Smooth muscle cell (in vitro differentiated cells): ENCODE measurements around the gene NXT1. TPM values are rescaled to one million over a fixed set of nuclear protein-coding genes. Genes with fewer than 3 reads are reported as not detected.
A peak's percentile ranks its signal among the peaks of the same experiment; 100 is the strongest.

Experiments
- DNase-seq: peaks from one replicate; lab custom pipeline; 2025; ENCODE audit not compliant: unreplicated experiment; lab: John Stamatoyannopoulos, UW
- H2AFZ ChIP-seq: fragments of 200-600 bp; sonication (generic); 2 replicates; pipeline ENCODE4 v1.6.0; 2016; ENCODE audit warnings: antibody characterized with exemption, low read depth, mild to moderate bottlenecking
- H3F3A ChIP-seq: fragments of 200-600 bp; sonication (generic); 2 replicates; pipeline ENCODE4 v1.6.0; 2017; ENCODE audit warnings: antibody characterized with exemption, low read depth
- H3K27ac ChIP-seq: fragments of 200-600 bp; sonication (generic); 2 replicates; pipeline ENCODE4 v1.5.1; 2016; ENCODE audit warnings: low read depth, mild to moderate bottlenecking
- H3K27me3 ChIP-seq: fragments of 200-600 bp; sonication (generic); 2 replicates; pipeline ENCODE4 v1.6.1; 2016; ENCODE audit warnings: low read depth, mild to moderate bottlenecking
- H3K36me3 ChIP-seq: fragments of 200-600 bp; sonication (generic); 2 replicates; pipeline ENCODE4 v1.5.1; 2016; ENCODE audit warnings: low read depth
- H3K4me1 ChIP-seq: fragments of 200-600 bp; sonication (generic); 2 replicates; pipeline ENCODE4 v1.5.1; 2016; ENCODE audit warnings: low read depth
- H3K4me2 ChIP-seq: fragments of 200-600 bp; sonication (generic); 2 replicates; pipeline ENCODE4 v1.6.0; 2016; ENCODE audit warnings: mild to moderate bottlenecking
- H3K4me3 ChIP-seq: fragments of 200-600 bp; sonication (generic); 2 replicates; pipeline ENCODE4 v1.5.1; 2016; ENCODE audit warnings: mild to moderate bottlenecking
- H3K79me2 ChIP-seq: fragments of 200-600 bp; sonication (generic); 2 replicates; pipeline ENCODE4 v1.6.0; 2016; ENCODE audit warnings: low read depth, mild to moderate bottlenecking
- H3K9ac ChIP-seq: fragments of 200-600 bp; sonication (generic); 2 replicates; pipeline ENCODE4 v1.6.0; 2016; ENCODE audit warnings: low read depth
- H3K9me3 ChIP-seq: fragments of 200-600 bp; sonication (generic); replicated peaks from 2 replicates; pipeline ENCODE4 v1.5.1; 2016; ENCODE audit warnings: low read depth
- H4K20me1 ChIP-seq: fragments of 200-600 bp; sonication (generic); 2 replicates; pipeline ENCODE4 v1.6.0; 2016; ENCODE audit warnings: low read depth
- WGBS: methylation state at CpG from one replicate; pipeline ENCODE4 v1.1.7; 2016; ENCODE audit warnings: low lambda C conversion rate; 5-methylcytosine and 5-hydroxymethylcytosine counted together
- polyA plus RNA-seq: library from polyadenylated mRNA; unstranded; fragments of >200 nt; fragmentation: Nextera tagmentation; extraction: Ambion mirVana; gene quantifications from 2 replicates; pipeline ENCODE4 v1.2.1, GENCODE V29; 2016
- small RNA-seq: library from RNA; depleted of rRNA; stranded (forward); fragments of <200 nt; gene quantifications from one replicate; pipeline ENCODE3, GENCODE V24; 2014
- total RNA-seq: library from RNA; depleted of rRNA; stranded (reverse); fragments of >200 nt; gene quantifications from 2 replicates; pipeline ENCODE4 v1.2.3, GENCODE V29; 2014
- TF ChIP-seq, protein P1 (sequence below): fragments of 200-600 bp; sonication (generic); IDR thresholded peaks from 2 replicates; pipeline ENCODE4 v1.5.1; 2017; ENCODE audit warnings: borderline replicate concordance, mild to moderate bottlenecking, antibody characterized with exemption; ENCODE audit not compliant: insufficient read depth, poor library complexity, severe bottlenecking

Gene NXT1
- total and polyA plus RNA-seq, 2 experiments from 2014 or later, result 45.3 to 49.6 TPM

DNA sequence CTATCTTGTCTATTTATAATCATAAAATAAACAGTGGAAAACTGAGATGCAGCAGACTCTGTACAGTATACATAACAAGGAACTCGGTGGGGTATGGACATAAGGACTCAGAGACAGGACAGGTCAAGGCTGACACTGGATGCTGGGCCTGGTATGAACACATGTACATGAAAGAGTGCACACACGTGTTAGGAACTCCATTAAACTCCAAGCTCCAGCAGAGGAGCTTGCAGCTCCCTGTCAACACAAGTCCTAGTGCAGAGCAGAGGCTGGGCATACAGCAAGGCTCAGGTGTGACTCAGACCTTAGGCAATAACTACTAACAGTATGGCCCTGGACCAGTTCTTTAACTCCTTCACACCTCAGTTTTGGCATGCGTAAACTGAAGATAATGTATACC is 53.6 kb downstream of the NXT1 start:
- peak overlapping the region; percentile 48 for H3K4me2 ChIP-seq
- WGBS, result 50% methylated on average over 3 of the region's 3 CpGs
- H3K27me3 ChIP-seq, result no peaks in the 10 kb centered on the region
- peaks cover 13% of the 10 kb centered on the region for H3F3A ChIP-seq
- peaks cover 87% of the 10 kb centered on the region for H4K20me1 ChIP-seq
- TF ChIP-seq, protein P1, sequence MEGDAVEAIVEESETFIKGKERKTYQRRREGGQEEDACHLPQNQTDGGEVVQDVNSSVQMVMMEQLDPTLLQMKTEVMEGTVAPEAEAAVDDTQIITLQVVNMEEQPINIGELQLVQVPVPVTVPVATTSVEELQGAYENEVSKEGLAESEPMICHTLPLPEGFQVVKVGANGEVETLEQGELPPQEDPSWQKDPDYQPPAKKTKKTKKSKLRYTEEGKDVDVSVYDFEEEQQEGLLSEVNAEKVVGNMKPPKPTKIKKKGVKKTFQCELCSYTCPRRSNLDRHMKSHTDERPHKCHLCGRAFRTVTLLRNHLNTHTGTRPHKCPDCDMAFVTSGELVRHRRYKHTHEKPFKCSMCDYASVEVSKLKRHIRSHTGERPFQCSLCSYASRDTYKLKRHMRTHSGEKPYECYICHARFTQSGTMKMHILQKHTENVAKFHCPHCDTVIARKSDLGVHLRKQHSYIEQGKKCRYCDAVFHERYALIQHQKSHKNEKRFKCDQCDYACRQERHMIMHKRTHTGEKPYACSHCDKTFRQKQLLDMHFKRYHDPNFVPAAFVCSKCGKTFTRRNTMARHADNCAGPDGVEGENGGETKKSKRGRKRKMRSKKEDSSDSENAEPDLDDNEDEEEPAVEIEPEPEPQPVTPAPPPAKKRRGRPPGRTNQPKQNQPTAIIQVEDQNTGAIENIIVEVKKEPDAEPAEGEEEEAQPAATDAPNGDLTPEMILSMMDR, result no peak
- H3K9ac ChIP-seq, result no peak overlapping the region
- peak overlapping the region; percentile 52 for H3K27ac ChIP-seq
- peaks cover 4% of the 10 kb centered on the region for H3K4me1 ChIP-seq
- H3K9me3 ChIP-seq, result no peaks in the 10 kb centered on the region
- DNase-seq, result no peak
- H3K79me2 ChIP-seq, result peaks cover 41% of the 10 kb centered on the region
- no peak overlapping the region for H3K4me3 ChIP-seq
- H3K36me3 ChIP-seq, result no peaks in the 10 kb centered on the region
- H2AFZ ChIP-seq, result no peak overlapping the region

Small RNAs within 50 kb of the gene (small RNA-seq; reads per million reads assigned to genes)
- not detected for gene RNA5SP479

Other genes with a start within 250 kb of the NXT1 start
- gene GZF1, start 11.4 kb downstream of the NXT1 start, total RNA-seq, result 13.7 and 17.3 TPM in 2 replicates
- 6.0 and 7.5 TPM in 2 replicates for gene GZF1, start 11.4 kb downstream of the NXT1 start, polyA plus RNA-seq
- gene NAPB, start 70.7 kb downstream of the NXT1 start, total RNA-seq, result 4.9 and 11.4 TPM in 2 replicates
- 0.65 and 4.5 TPM in 2 replicates for gene NAPB, start 70.7 kb downstream of the NXT1 start, polyA plus RNA-seq
- not detected in 2 replicates for gene CSTL1, start 88.9 kb downstream of the NXT1 start, total RNA-seq
- not detected in 2 replicates for gene CSTL1, start 88.9 kb downstream of the NXT1 start, polyA plus RNA-seq
- gene CST11, start 102.1 kb downstream of the NXT1 start, total RNA-seq, result not detected in 2 replicates
- gene CST11, start 102.1 kb downstream of the NXT1 start, polyA plus RNA-seq, result not detected in 2 replicates
- gene CST8, start 140.3 kb downstream of the NXT1 start, total RNA-seq, result not detected in 2 replicates
- not detected in 2 replicates for gene CST8, start 140.3 kb downstream of the NXT1 start, polyA plus RNA-seq
- not detected in 2 replicates for gene CST9L, start 217.7 kb downstream of the NXT1 start, total RNA-seq
- not detected in 2 replicates for gene CST9L, start 217.7 kb downstream of the NXT1 start, polyA plus RNA-seq